Activated CD8-positive, alpha-beta memory T cell treated with anti-CD3 and anti-CD28 coated beads, Interleukin-2, amount 10 ng/mL, durations not matched to agents 7 days and 5 days (primary cell): ENCODE results near the gene PDE6D. TPM values are rescaled to one million over a fixed set of nuclear protein-coding genes. Genes with fewer than 3 reads are reported as not detected.
A peak's percentile ranks its signal among the peaks of the same experiment; 100 is the strongest.

ENCODE experiments used
- ATAC-seq: fragments of 150-1000 bp; cut with Tn5 transposase; one replicate; pipeline ENCODE4 v1.10.0; 2021; ENCODE audit warnings: moderate library complexity
- CTCF ChIA-PET: fragments of 350-600 bp; sonication (Branson Sonifier 250); formaldehyde crosslinking; loops from one replicate; lab custom pipeline; 2021; ENCODE audit warnings: antibody characterized with exemption; lab: Charles Lee
- DNase-seq: peaks from one replicate; pipeline ENCODE4 v3.0.0-alpha.2; 2020
- H3K27ac Mint-ChIP-seq: one replicate; pipeline ENCODE4 v1.8.0; 2021; ENCODE audit warnings: mild to moderate bottlenecking, mixed read lengths
- H3K27me3 Mint-ChIP-seq: one replicate; pipeline ENCODE4 v1.8.0; 2021; ENCODE audit warnings: mixed read lengths
- H3K36me3 Mint-ChIP-seq: one replicate; pipeline ENCODE4 v1.8.0; 2021; ENCODE audit warnings: mild to moderate bottlenecking, mixed read lengths
- H3K4me1 Mint-ChIP-seq: one replicate; pipeline ENCODE4 v1.8.0; 2021; ENCODE audit warnings: mixed read lengths
- H3K4me3 Mint-ChIP-seq: one replicate; pipeline ENCODE4 v1.8.0; 2021; ENCODE audit warnings: mild to moderate bottlenecking, moderate library complexity, mixed read lengths
- H3K9me3 Mint-ChIP-seq: one replicate; pipeline ENCODE4 v1.8.0; 2022; ENCODE audit warnings: low read depth, mixed read lengths
- total RNA-seq, 2 experiments: library from RNA; stranded (reverse); gene quantifications; one replicate each; pipeline ENCODE4 v1.2.3, GENCODE V29; 2021

The PDE6D gene
- total RNA-seq, 2 experiments from 2014 or later: 37.5 to 41.7 TPM

DNA sequence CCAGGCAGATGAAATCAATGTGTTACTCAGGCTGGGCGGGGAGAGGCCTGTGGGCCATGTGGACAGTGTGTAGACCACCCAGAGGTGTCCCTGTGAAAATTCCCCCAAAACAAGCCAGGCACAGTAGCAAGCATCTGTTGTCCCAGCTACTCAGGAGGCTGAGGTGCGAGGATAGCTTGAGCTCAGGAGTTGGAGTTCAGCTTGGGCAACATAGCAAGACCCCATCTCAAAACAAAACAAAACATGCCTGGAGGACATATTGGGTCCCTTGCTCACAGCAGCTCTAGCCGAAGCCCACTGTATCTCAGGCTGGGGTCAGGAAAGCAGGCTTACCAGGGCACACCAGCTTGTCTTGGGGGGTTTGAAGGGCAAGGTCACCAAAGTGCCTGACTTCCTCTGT is 77.1 kb downstream of the PDE6D start:
- DNase-seq (no peak), ATAC-seq (no peak)
- CTCF ChIA-PET: interaction anchor here (0.6 to 16.8 kb wide), 7 partner anchors 8 to 45 kb away, joined by 3 to 202 read pairs (median 3); no protein-coding TSS in a partner anchor
- Mint-ChIP-seq H3K27me3 (peaks cover 2% of the 10 kb centered on the region), H3K27ac (no peak overlapping the region), H3K36me3 (peaks cover 6% of the 10 kb centered on the region), H3K4me1 (peaks cover 11% of the 10 kb centered on the region), H3K9me3 (no peaks in the 10 kb centered on the region), H3K4me3 (no peak overlapping the region)

DNA sequence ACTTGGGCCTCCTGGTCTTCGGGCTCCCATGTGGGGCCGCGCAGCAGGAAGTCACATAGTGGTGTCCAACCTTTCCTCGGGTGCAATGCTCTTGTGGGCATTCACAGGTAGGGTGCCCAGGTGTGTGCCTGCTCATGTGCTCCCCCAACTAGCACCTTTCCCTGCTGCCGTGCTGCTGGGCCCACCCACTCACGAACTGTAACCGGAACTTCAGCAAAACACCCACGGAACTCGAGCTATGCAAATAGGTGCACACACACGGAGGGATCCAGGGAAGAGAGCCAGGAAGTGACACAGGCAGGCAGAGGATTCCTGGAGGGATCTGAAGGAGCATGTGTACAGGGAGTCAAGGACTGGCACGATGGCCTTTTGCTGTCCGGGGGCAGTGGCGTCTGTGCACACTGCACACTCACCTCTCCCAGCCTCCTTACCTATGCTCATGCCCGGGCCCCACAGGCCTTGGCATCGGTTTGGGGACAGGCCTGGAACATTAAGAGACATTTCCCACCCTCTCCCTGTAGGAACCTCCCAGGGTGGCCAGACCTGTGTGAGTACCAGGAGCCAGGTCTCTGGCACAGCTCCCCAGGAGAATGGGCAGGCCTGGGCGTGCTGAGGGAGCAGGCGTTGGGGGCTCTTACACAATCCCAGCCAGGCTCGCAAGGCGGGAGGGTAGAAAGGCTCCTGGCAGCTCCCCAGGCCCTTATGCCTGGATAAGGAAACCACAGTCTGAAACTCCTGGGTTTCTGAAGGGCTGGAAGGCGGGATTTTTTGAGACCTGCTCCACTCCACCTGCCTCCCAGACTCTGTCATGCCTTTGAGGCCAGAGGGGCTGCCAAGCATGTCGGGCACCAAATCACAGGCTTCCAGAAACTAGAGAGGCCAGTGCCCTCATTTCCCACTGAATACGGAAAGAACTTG is 79.4 kb downstream of the PDE6D start:
- no peaks in the 10 kb centered on the region for H3K9me3 Mint-ChIP-seq
- no peak overlapping the region for H3K27ac Mint-ChIP-seq
- H3K4me1 Mint-ChIP-seq: peaks cover 11% of the 10 kb centered on the region
- H3K4me3 Mint-ChIP-seq: no peak overlapping the region
- CTCF ChIA-PET: interaction anchor here (0.8 to 16.8 kb wide), 5 partner anchors 13 to 100 kb away, joined by 3 to 202 read pairs (median 3); no protein-coding TSS in a partner anchor
- H3K36me3 Mint-ChIP-seq: peaks cover 3% of the 10 kb centered on the region
- DNase-seq (no peak), ATAC-seq (no peak)
- H3K27me3 Mint-ChIP-seq: no peaks in the 10 kb centered on the region

DNA sequence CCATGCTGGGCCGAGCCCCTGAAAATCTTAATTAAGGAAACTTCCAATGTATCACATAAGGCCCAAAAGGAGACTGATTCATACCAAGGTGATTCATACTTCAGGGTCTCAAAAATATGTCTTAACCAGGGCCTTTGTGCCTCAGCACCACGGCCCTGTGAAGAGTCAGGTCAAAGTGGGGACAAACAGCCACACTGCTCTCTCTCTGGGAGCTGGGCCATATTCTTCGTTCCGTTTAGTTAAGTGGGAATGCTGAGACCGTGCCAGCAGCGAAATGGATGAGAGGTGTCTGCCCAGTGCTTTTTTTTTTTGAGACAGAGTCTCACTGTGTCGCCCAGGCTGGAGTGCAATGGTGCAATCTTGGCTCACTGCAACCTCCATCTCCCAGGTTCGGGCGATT is 82.1 kb downstream of the PDE6D start:
- no peak for ATAC-seq
- H3K36me3 Mint-ChIP-seq: no peaks in the 10 kb centered on the region
- H3K27me3 Mint-ChIP-seq: no peaks in the 10 kb centered on the region
- no peak overlapping the region for H3K27ac Mint-ChIP-seq
- CTCF ChIA-PET: interaction anchor here (6.2 to 16.8 kb wide), 2 partner anchors 15 to 23 kb away, joined by 53 to 202 read pairs; no protein-coding TSS in a partner anchor
- H3K4me3 Mint-ChIP-seq: no peak overlapping the region
- DNase-seq: no peak
- no peaks in the 10 kb centered on the region for H3K9me3 Mint-ChIP-seq
- H3K4me1 Mint-ChIP-seq: no peaks in the 10 kb centered on the region

DNA sequence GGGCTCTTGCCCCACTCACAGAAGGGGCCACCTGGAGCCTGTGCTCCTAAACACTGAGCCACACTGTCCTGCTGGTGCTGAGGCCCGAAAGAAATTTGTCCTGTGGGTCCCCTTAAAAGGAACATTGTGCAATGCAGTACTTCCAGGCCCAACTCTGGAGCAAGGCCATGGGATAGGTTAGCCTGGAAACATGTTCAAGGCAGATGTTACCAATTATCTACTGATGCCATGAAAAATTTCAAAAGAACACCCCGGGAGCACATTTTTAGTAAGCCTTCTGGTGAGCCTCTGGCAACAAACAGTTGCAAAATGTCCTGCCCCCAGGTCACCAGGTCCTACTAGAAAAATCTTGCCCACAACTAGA is 85.1 kb downstream of the PDE6D start:
- Mint-ChIP-seq H3K36me3 (no peaks in the 10 kb centered on the region), H3K4me1 (no peaks in the 10 kb centered on the region), H3K9me3 (no peaks in the 10 kb centered on the region), H3K27ac (no peak overlapping the region), H3K4me3 (no peak overlapping the region), H3K27me3 (no peaks in the 10 kb centered on the region)
- CTCF ChIA-PET: interaction anchor here (3.9 to 16.8 kb wide), 2 partner anchors 18 to 20 kb away, joined by 23 to 202 read pairs; no protein-coding TSS in a partner anchor
- DNase-seq: no peak
- no peak for ATAC-seq

DNA sequence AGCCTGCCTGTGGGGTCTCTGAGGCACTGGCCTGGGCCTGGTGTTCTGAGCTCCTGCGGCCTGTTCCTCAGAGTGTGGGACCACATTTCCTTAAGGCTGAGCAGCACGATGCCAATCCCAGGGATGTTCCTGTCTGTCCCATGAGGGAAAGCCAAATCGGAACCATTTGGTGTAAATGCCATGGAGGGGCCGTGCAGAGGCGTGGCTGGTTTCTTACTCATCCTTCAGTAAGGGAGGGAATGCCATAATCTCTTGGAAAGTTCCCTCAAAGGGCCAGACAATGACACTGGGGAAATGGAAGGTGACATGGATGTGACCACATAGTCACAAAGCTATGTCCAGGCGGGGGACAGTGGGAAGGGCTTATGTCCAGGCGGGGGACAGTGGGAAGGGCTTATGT is 87.1 kb downstream of the PDE6D start:
- ATAC-seq: no peak
- CTCF ChIA-PET: interaction anchor here (0.7 to 23.5 kb wide), 4 partner anchors 10 to 21 kb away, joined by 3 to 680 read pairs (median 105); no protein-coding TSS in a partner anchor
- H3K9me3 Mint-ChIP-seq: no peaks in the 10 kb centered on the region

DNA sequence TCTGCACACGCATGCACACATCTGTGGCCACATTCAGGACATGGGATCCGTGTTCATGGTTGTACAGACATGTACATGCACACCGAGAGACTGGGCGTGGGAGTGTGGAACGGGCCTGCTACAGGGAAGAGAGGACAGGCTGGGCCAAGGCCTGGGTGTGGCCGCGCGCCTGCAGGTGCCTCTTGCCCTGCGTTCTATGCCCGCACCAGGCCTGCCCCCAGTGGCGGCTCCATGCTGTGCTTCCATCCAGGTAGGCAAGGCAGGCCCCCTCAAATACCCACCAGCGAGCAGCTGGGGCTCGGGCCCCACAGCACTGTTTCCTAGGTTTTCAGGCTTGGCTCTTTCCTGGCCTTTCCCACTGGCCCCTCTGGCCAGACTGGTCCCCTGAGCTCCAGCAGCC is 88.2 kb downstream of the PDE6D start:
- Mint-ChIP-seq H3K4me3 (no peak overlapping the region), H3K27me3 (no peaks in the 10 kb centered on the region), H3K4me1 (no peaks in the 10 kb centered on the region), H3K27ac (no peak overlapping the region), H3K9me3 (no peaks in the 10 kb centered on the region), H3K36me3 (no peaks in the 10 kb centered on the region)
- CTCF ChIA-PET: interaction anchor here (0.6 to 23.5 kb wide), 4 partner anchors 16 to 1532 kb away, joined by 3 to 680 read pairs (median 54); no protein-coding TSS in a partner anchor
- ATAC-seq (no peak), DNase-seq (no peak)

More for the DNA sequence above, 87.1 kb downstream of the PDE6D start:
- H3K27ac Mint-ChIP-seq: no peak overlapping the region
- no peaks in the 10 kb centered on the region for H3K27me3 Mint-ChIP-seq
- no peaks in the 10 kb centered on the region for H3K4me1 Mint-ChIP-seq
- DNase-seq: no peak
- H3K4me3 Mint-ChIP-seq: no peak overlapping the region
- H3K36me3 Mint-ChIP-seq: no peaks in the 10 kb centered on the region

DNA sequence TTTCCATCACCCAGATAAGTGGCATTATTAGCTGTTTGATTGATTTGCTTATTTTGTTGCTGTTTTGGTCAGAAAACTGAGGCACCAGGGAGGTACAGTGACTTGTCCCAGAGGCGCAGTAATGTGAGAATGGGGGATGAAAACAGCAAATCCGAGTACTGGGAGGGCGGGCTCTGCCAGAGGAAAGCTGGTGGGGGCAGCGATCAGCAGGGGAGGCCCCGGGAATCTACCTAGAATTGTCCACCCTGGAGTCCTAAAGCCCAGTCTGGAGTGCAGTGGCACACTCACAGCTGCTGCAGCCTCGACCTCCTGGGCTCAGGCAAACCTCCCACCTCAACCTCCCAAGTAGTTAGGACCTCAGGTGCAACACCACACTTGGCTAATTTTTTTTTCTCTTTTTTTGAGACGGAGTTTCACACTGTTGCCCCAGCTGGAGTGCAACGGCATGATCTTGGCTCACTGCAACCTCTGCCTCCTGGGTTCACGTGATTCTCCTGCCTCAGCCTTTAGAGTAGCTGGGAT is 89.8 kb downstream of the PDE6D start:
- CTCF ChIA-PET: interaction anchor here (0.5 to 23.5 kb wide), 5 partner anchors 10 to 80 kb away, joined by 3 to 680 read pairs (median 5); no protein-coding TSS in a partner anchor
- Mint-ChIP-seq H3K27me3 (no peaks in the 10 kb centered on the region), H3K36me3 (no peaks in the 10 kb centered on the region), H3K4me3 (no peak overlapping the region), H3K27ac (no peak overlapping the region), H3K4me1 (peaks cover 3% of the 10 kb centered on the region), H3K9me3 (no peaks in the 10 kb centered on the region)
- DNase-seq (no peak), ATAC-seq (no peak)

DNA sequence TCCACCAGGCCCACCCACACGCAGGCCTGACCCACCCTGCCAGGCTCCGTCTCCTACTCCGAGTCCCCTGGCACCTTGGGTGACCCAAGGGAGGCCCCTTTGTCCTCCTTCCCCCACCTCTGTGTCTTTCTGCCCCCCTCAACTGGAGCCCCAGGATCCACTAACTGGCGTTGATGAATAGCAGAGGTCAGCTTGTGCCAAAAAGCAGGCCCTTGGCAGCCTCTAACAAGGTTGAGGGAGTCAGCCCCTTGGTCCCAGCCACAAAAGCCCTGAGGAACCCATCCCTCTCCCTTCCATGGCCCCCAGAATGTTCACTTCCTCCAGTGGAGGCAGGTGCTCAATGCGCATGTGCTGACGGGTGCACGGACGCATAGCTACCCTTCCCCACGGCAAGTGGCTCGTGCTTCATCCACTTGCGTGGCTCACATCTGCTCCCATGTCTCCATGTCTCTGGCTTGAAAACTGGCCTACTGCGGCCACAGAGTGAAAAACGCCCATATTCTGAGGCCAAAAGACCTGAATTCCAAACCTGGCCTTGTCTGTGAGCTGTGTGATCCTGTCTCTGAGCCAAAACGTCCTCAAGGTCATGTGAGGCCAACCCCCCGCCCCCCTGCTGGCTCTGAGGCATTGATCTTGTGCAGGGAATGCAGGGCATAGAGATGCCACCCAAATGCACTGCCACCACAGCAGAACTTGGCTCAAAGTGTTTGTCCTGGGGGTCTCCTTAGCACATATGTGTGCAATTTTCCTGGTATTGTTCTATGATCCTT is 91.8 kb downstream of the PDE6D start:
- no peak overlapping the region for H3K4me3 Mint-ChIP-seq
- CTCF ChIA-PET: interaction anchor here (1.0 to 23.5 kb wide), 5 partner anchors 8 to 171 kb away, joined by 3 to 680 read pairs (median 4); no protein-coding TSS in a partner anchor
- H3K27ac Mint-ChIP-seq: no peak overlapping the region
- H3K9me3 Mint-ChIP-seq: no peaks in the 10 kb centered on the region
- peaks cover 3% of the 10 kb centered on the region for H3K4me1 Mint-ChIP-seq
- ATAC-seq (no peak), DNase-seq (no peak)
- H3K36me3 Mint-ChIP-seq: no peaks in the 10 kb centered on the region
- no peaks in the 10 kb centered on the region for H3K27me3 Mint-ChIP-seq

DNA sequence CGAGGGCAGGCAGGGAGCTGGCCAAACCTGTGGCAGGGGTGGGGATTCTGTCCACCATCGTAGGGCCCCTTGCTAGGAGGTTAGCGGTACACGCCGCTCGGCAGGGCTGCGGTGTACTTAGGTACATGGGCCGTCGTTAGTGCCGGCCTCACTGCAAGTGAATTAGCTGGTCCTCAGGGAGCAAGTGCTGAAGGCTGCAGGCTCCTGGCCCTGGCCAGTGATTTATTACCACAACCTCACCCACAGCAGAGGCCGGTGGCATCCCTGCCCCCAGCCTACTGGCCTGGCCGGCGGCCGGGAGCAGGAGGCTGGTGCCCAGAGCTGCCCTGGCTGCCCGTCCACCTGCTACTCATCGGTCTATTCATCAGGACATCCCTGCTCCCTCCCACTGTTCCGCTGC is 92.4 kb downstream of the PDE6D start:
- no peaks in the 10 kb centered on the region for H3K9me3 Mint-ChIP-seq
- ATAC-seq (no peak), DNase-seq (no peak)
- H3K4me3 Mint-ChIP-seq: no peak overlapping the region
- CTCF ChIA-PET: interaction anchor here (1.0 to 23.5 kb wide), 4 partner anchors 9 to 171 kb away, joined by 3 to 680 read pairs (median 52); no protein-coding TSS in a partner anchor
- no peak overlapping the region for H3K27ac Mint-ChIP-seq
- H3K27me3 Mint-ChIP-seq: no peaks in the 10 kb centered on the region
- peaks cover 3% of the 10 kb centered on the region for H3K4me1 Mint-ChIP-seq
- no peaks in the 10 kb centered on the region for H3K36me3 Mint-ChIP-seq

DNA sequence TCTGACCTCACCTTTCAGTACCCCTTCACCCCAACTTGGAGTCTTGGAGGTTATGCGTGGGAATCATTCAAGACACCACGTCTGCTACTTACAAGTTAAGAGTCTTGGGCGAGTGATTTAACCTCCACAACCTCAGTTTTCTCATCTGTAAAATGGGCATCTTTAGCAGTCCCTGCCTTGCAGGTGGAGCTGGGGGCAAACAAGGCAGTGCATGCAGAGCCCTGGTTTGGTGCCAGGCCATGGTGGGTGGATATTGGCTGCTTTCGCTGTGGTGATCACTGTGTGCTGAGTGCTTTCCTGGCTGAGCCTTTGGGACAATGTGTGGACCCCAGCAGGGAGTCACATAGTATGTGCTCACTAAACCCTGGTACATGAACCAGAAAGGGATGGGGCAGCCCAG is 93.1 kb downstream of the PDE6D start:
- CTCF ChIA-PET: interaction anchor here (0.7 to 23.5 kb wide), 11 partner anchors 12 to 170 kb away, joined by 3 to 680 read pairs (median 5); no protein-coding TSS in a partner anchor
- ATAC-seq (no peak), DNase-seq (no peak)
- Mint-ChIP-seq H3K4me1 (peaks cover 3% of the 10 kb centered on the region), H3K4me3 (no peak overlapping the region), H3K9me3 (no peaks in the 10 kb centered on the region), H3K36me3 (no peaks in the 10 kb centered on the region), H3K27me3 (no peaks in the 10 kb centered on the region), H3K27ac (no peak overlapping the region)

DNA sequence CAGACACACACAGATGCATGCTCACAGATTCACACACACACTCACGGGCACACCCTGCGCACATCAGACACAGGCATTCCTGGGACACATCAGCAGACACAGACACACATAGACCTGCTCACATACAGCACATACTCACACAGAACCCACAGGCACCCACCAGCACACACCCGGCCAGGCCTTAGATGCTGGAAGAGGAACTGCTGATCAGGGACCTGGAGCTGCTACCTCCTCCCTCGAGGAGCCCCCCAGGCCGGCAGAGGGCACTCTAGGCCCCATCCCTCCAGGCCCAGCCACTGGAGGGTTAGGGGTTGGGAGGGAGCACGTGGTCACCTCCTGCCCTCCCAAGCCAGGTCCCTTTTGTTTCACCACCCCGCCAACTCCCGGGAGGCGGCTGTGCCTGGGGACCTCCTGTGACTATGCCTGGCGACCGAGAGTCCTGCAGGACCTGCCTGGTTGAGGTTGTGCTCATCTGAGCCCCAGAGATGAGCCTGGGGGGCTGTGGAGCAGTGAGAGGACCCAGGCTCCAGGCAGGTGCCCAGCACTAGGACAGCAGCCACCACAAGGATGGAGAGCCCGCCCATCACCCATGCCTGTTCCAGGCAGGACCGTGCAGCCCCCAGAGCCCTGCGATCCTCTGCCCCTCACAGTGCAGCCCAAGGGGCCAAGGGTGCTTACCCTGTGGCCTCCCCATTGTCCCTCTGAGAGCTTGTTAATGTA is 93.8 kb downstream of the PDE6D start:
- Mint-ChIP-seq H3K4me3 (no peak overlapping the region), H3K27me3 (peaks cover 4% of the 10 kb centered on the region)
- peak; percentile 71 for DNase-seq

More for the DNA sequence above, 93.8 kb downstream of the PDE6D start:
- Mint-ChIP-seq H3K9me3 (no peaks in the 10 kb centered on the region), H3K4me1 (peaks cover 3% of the 10 kb centered on the region), H3K36me3 (no peaks in the 10 kb centered on the region), H3K27ac (no peak overlapping the region)
- CTCF ChIA-PET: interaction anchor here (0.7 to 23.5 kb wide), 13 partner anchors 13 to 88 kb away, joined by 3 to 680 read pairs (median 5); no protein-coding TSS in a partner anchor
- ATAC-seq: peak; percentile 83
